Loucy (cell line): ENCODE results near the gene IFT80.

Experiments used
- EZH2phosphoT487 ChIP-seq: fragments of 200-600 bp; IDR thresholded peaks from 2 replicates; pipeline ENCODE4 v1.6.1; 2018; ENCODE audit warnings: antibody characterized with exemption, mild to moderate bottlenecking, moderate library complexity, borderline replicate concordance
- TF ChIP-seq, protein P1 (sequence below): fragments of 200-600 bp; sonication (generic); conservative IDR thresholded peaks from 2 replicates; pipeline ENCODE4 v1.5.1; 2014; ENCODE audit warnings: mild to moderate bottlenecking, antibody characterized with exemption, low read length

DNA sequence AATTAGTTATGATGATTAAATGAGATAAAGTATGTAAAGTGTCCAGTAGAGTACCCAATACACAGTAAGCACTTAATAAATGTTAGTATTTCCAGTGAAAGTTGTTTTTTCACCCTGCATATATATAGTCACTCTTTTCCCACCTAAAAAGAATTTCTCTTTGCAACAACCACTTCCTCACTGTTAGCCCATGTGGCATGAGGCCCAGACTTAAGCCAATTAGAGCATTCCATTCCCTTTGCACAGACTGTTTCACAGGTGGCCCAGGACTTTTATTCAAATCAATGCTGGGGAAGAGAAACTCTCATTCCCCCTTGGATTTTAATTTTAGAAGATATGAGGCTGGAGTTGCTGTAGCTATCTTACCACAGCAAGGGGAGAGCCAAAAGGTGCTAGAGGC, 3.7 kb downstream of the IFT80 start:
- TF ChIP-seq, protein P1, sequence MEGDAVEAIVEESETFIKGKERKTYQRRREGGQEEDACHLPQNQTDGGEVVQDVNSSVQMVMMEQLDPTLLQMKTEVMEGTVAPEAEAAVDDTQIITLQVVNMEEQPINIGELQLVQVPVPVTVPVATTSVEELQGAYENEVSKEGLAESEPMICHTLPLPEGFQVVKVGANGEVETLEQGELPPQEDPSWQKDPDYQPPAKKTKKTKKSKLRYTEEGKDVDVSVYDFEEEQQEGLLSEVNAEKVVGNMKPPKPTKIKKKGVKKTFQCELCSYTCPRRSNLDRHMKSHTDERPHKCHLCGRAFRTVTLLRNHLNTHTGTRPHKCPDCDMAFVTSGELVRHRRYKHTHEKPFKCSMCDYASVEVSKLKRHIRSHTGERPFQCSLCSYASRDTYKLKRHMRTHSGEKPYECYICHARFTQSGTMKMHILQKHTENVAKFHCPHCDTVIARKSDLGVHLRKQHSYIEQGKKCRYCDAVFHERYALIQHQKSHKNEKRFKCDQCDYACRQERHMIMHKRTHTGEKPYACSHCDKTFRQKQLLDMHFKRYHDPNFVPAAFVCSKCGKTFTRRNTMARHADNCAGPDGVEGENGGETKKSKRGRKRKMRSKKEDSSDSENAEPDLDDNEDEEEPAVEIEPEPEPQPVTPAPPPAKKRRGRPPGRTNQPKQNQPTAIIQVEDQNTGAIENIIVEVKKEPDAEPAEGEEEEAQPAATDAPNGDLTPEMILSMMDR = no peak
- no peak for TF ChIP-seq EZH2phosphoT487
